Type B pancreatic cell (in vitro differentiated cells): ENCODE results near the gene ARHGEF7. TPM values are rescaled to one million over a fixed set of nuclear protein-coding genes. Genes with fewer than 3 reads are reported as not detected.

Experiments
- DNase-seq: peaks from one replicate; pipeline ENCODE4 v3.0.0; 2021; ENCODE audit warnings: mixed read lengths; ENCODE audit not compliant: unreplicated experiment; ENCODE audit errors: extremely low spot score
- H3K27ac Mint-ChIP-seq: 2 replicates; pipeline ENCODE4 v1.8.0; 2021; ENCODE audit warnings: mild to moderate bottlenecking, mixed read lengths
- H3K27me3 Mint-ChIP-seq: 2 replicates; pipeline ENCODE4 v1.8.0; 2021; ENCODE audit warnings: mixed read lengths
- H3K36me3 Mint-ChIP-seq: 2 replicates; pipeline ENCODE4 v1.8.0; 2021; ENCODE audit warnings: mixed read lengths
- H3K4me1 Mint-ChIP-seq: one replicate; pipeline ENCODE4 v1.8.0; 2021; ENCODE audit warnings: mixed read lengths; ENCODE audit not compliant: unreplicated experiment
- H3K4me3 Mint-ChIP-seq: 2 replicates; pipeline ENCODE4 v1.8.0; 2021; ENCODE audit warnings: mild to moderate bottlenecking, mixed read lengths
- H3K9me3 Mint-ChIP-seq: 2 replicates; pipeline ENCODE4 v1.8.0; 2021; ENCODE audit warnings: mixed read lengths
- CTCF ChIP-seq: fragments of 200-600 bp; sonication (generic); conservative IDR thresholded peaks from 2 replicates; pipeline ENCODE4 v1.5.0; 2021; ENCODE audit warnings: antibody characterized with exemption, mild to moderate bottlenecking
- total RNA-seq: library from RNA; stranded (reverse); gene quantifications from 2 replicates; pipeline ENCODE4 v1.2.1, GENCODE V29; 2021; ENCODE audit warnings: low replicate concordance

The ARHGEF7 gene
- total RNA-seq, 1 donor from 2014 or later, result 103 TPM

GRCh38 chr13:111265006-111265700, 150.0 kb downstream of the ARHGEF7 start:
- Mint-ChIP-seq H3K9me3 (no peaks in the 10 kb centered on the region), H3K4me1 (peaks cover 3% of the 10 kb centered on the region), H3K27ac (no peak overlapping the region), H3K4me3 (no peak overlapping the region), H3K36me3 (peaks cover 18% of the 10 kb centered on the region), H3K27me3 (no peaks in the 10 kb centered on the region)
- DNase-seq, result no peak
- TF ChIP-seq CTCF, result no peak

- H3K27ac Mint-ChIP-seq, result no peak overlapping the region
- no peak overlapping the region for H3K4me3 Mint-ChIP-seq
- peaks cover 17% of the 10 kb centered on the region for H3K36me3 Mint-ChIP-seq
- H3K27me3 Mint-ChIP-seq, result no peaks in the 10 kb centered on the region
- H3K4me1 Mint-ChIP-seq, result peaks cover 3% of the 10 kb centered on the region
- no peaks in the 10 kb centered on the region for H3K9me3 Mint-ChIP-seq
- DNase-seq, result no peak
- TF ChIP-seq CTCF, result no peak
Measured at GRCh38 chr13:111265701-111266035, 150.6 kb downstream of the ARHGEF7 start.

- no peak for TF ChIP-seq CTCF
- DNase-seq, result no peak
- Mint-ChIP-seq H3K36me3 (peaks cover 17% of the 10 kb centered on the region), H3K27me3 (no peaks in the 10 kb centered on the region), H3K9me3 (no peaks in the 10 kb centered on the region), H3K4me1 (peaks cover 3% of the 10 kb centered on the region), H3K27ac (no peak overlapping the region), H3K4me3 (no peak overlapping the region)
Measured at GRCh38 chr13:111267205-111267604, 152.1 kb downstream of the ARHGEF7 start.

- DNase-seq, result no peak
- Mint-ChIP-seq H3K9me3 (no peaks in the 10 kb centered on the region), H3K27me3 (no peaks in the 10 kb centered on the region), H3K27ac (no peak overlapping the region), H3K4me3 (no peak overlapping the region), H3K36me3 (peaks cover 17% of the 10 kb centered on the region), H3K4me1 (peaks cover 3% of the 10 kb centered on the region)
- no peak for TF ChIP-seq CTCF
Measured at GRCh38 chr13:111267784-111268183, 152.7 kb downstream of the ARHGEF7 start.

- no peak overlapping the region for H3K27ac Mint-ChIP-seq
- no peak overlapping the region for H3K4me3 Mint-ChIP-seq
- no peaks in the 10 kb centered on the region for H3K4me1 Mint-ChIP-seq
- peaks cover 17% of the 10 kb centered on the region for H3K36me3 Mint-ChIP-seq
- no peak for DNase-seq
- no peak for TF ChIP-seq CTCF
- H3K9me3 Mint-ChIP-seq, result no peaks in the 10 kb centered on the region
- H3K27me3 Mint-ChIP-seq, result no peaks in the 10 kb centered on the region
Measured at GRCh38 chr13:111269508-111269907, 154.4 kb downstream of the ARHGEF7 start.

- no peak overlapping the region for H3K27ac Mint-ChIP-seq
- no peak overlapping the region for H3K4me3 Mint-ChIP-seq
- no peaks in the 10 kb centered on the region for H3K27me3 Mint-ChIP-seq
- no peaks in the 10 kb centered on the region for H3K9me3 Mint-ChIP-seq
- H3K36me3 Mint-ChIP-seq, result peaks cover 17% of the 10 kb centered on the region
- no peaks in the 10 kb centered on the region for H3K4me1 Mint-ChIP-seq
- no peak for TF ChIP-seq CTCF
- no peak for DNase-seq
Measured at GRCh38 chr13:111270126-111270525, 155.0 kb downstream of the ARHGEF7 start.
